CD1c-positive myeloid dendritic cell (primary cell): Measurements from ENCODE around the gene ATXN3L.

Source experiments
- DNase-seq: peaks from one replicate; pipeline ENCODE4 v3.0.0-alpha.2; 2016; ENCODE audit errors: extremely low spot score

ATXN3L gene

GRCh38 chrX:13319953-13320352, at the start of gene ATXN3L:
Gene ATXN3L (minus strand): TSS chrX:13320053. CDS start chrX:13319934, 119 bp downstream.
- no peak for DNase-seq

- DNase-seq, result no peak
Observed at GRCh38 chrX:13369256-13370030, 49.6 kb upstream of the ATXN3L start.

- DNase-seq, result no peak
Observed at GRCh38 chrX:13367950-13368349, 48.1 kb upstream of the ATXN3L start.

- DNase-seq, result no peak
Observed at GRCh38 chrX:13366698-13367097, 46.8 kb upstream of the ATXN3L start.

- DNase-seq, result no peak
Observed at GRCh38 chrX:13365161-13365560, 45.3 kb upstream of the ATXN3L start.

- no peak for DNase-seq
Observed at GRCh38 chrX:13364230-13364857, 44.5 kb upstream of the ATXN3L start.

GRCh38 chrX:13360146-13360545, 40.3 kb upstream of the ATXN3L start:
- no peak for DNase-seq

- DNase-seq, result no peak
Observed at GRCh38 chrX:13357925-13358324, 38.1 kb upstream of the ATXN3L start.

GRCh38 chrX:13346646-13347045, 26.8 kb upstream of the ATXN3L start:
- DNase-seq, result no peak

GRCh38 chrX:13345438-13345837, 25.6 kb upstream of the ATXN3L start:
- DNase-seq, result no peak

- DNase-seq, result peak; percentile 12
Observed at GRCh38 chrX:13345037-13345436, 25.2 kb upstream of the ATXN3L start.

GRCh38 chrX:13341491-13342101, 21.7 kb upstream of the ATXN3L start:
- DNase-seq, result no peak

- DNase-seq, result no peak
Observed at GRCh38 chrX:13340182-13340791, 20.4 kb upstream of the ATXN3L start.

GRCh38 chrX:13339607-13340006, 19.8 kb upstream of the ATXN3L start:
- DNase-seq, result no peak

GRCh38 chrX:13338996-13339515, 19.2 kb upstream of the ATXN3L start:
- no peak for DNase-seq

GRCh38 chrX:13334491-13334890, 14.6 kb upstream of the ATXN3L start:
- no peak for DNase-seq

- DNase-seq, result no peak
Observed at GRCh38 chrX:13330446-13330845, 10.6 kb upstream of the ATXN3L start.

GRCh38 chrX:13327666-13328065, 7.8 kb upstream of the ATXN3L start:
- DNase-seq, result no peak

GRCh38 chrX:13323241-13323640, 3.4 kb upstream of the ATXN3L start:
- DNase-seq, result no peak

- DNase-seq, result no peak
Observed at GRCh38 chrX:13317366-13317765, 2.5 kb downstream of the ATXN3L start.

GRCh38 chrX:13311560-13311959, 8.3 kb downstream of the ATXN3L start:
- DNase-seq, result no peak

- DNase-seq, result no peak
Observed at GRCh38 chrX:13309631-13310030, 10.2 kb downstream of the ATXN3L start.
